Breast epithelium (tissue), 4 donors: Measurements from ENCODE around the gene CPEB1. TPM values are rescaled to one million over a fixed set of nuclear protein-coding genes. Genes with fewer than 3 reads are reported as not detected.
A peak's percentile ranks its signal among the peaks of the same experiment; 100 is the strongest.

Experiments
- DNase-seq, 2 donors: peaks; one replicate each; pipeline ENCODE4 v3.0.0-alpha.2; 2019; ENCODE audit warnings: low spot score in 2 of 2
- H3K27ac ChIP-seq, 2 donors: fragments of 200-600 bp; sonication (generic) in 1 of 2; one replicate each; pipeline ENCODE4 v1.5.1; 2016 to 2019; ENCODE audit warnings: mild to moderate bottlenecking in 1 of 2
- H3K27me3 ChIP-seq, 2 donors: fragments of 200-600 bp; sonication (generic) in 1 of 2; one replicate each; pipeline versions ENCODE4 v1.5.1 to v1.6.0; 2017 to 2019; ENCODE audit warnings: control low read depth in 1 of 2, mild to moderate bottlenecking in 1 of 2
- H3K36me3 ChIP-seq: fragments of 200-600 bp; one replicate; pipeline ENCODE4 v1.5.1; 2019
- H3K4me1 ChIP-seq, 2 donors: fragments of 200-600 bp; sonication (generic); one replicate each; pipeline ENCODE4 v1.5.1; 2016 to 2019; ENCODE audit warnings: control low read depth in 1 of 2
- H3K4me3 ChIP-seq, 3 donors: fragments of 200-600 bp; sonication (generic); 1 replicate in 2 of 3; 2 replicates in 1 of 3; pipeline ENCODE4 v1.5.1; 2016 to 2019; ENCODE audit warnings: mild to moderate bottlenecking in 3 of 3, moderate library complexity in 2 of 3
- H3K9me3 ChIP-seq, 2 donors: fragments of 200-600 bp; sonication (generic) in 1 of 2; one replicate each; pipeline ENCODE4 v1.5.1; 2016 to 2019; ENCODE audit warnings: control low read depth in 1 of 2
- CTCF ChIP-seq, 3 donors: fragments of 450-650 bp; IDR thresholded peaks; one replicate each; pipeline ENCODE4 v1.5.1; 2016 to 2017; ENCODE audit warnings: antibody characterized with exemption in 3 of 3, mild to moderate bottlenecking in 3 of 3, moderate library complexity in 3 of 3
- POLR2A ChIP-seq: fragments of 450-650 bp; IDR thresholded peaks from one replicate; pipeline ENCODE4 v1.6.1; 2016; ENCODE audit warnings: antibody characterized with exemption, mild to moderate bottlenecking, moderate library complexity
- POLR2AphosphoS5 ChIP-seq, 3 donors: sonication (generic); formaldehyde crosslinking; IDR thresholded peaks; one replicate each; pipeline ENCODE4 v1.6.1; 2017; ENCODE audit warnings: antibody characterized with exemption in 3 of 3
- intact Hi-C: fragments of 100-400 bp; cut with DNase I; formaldehyde crosslinking; loops from one replicate; pipeline ENCODE4 v1.15.1; 2023; ENCODE audit warnings: low total_unique reads
- total RNA-seq, 3 donors: library from RNA; depleted of rRNA; stranded (reverse); fragments of >200 nt; gene quantifications; one replicate each; pipeline ENCODE4 v1.1.0, GENCODE V29; 2016

CPEB1 gene
- total RNA-seq = 1 to 10 TPM; 2.2 to 6.9 (median 4.6) TPM

- H3K27me3 ChIP-seq = peaks cover 3 to 47% of the 10 kb centered on the region in 2 donors
- H3K9me3 ChIP-seq = no peaks in the 10 kb centered on the region
- peak within 1 kb of the TSS in 1 of 2 donors; percentile 13 for H3K27ac ChIP-seq
- TF ChIP-seq CTCF (IDR thresholded peaks at IDR 0.05) (no peak), POLR2AphosphoS5 (IDR thresholded peaks at IDR 0.05) (peak in 1 of 3 donors; percentile 24)
- H3K4me1 ChIP-seq = no peaks in the 10 kb centered on the region
- no peaks in the 10 kb centered on the region for H3K36me3 ChIP-seq
- peak within 1 kb of the TSS; percentile 54 to 74 (median 56) for H3K4me3 ChIP-seq
- intact Hi-C loops = no loop called here
- DNase-seq = no peak
Observed at GRCh38 chr15:82647045-82647834, at the start of gene CPEB1. TSS of gene CPEB1 (minus strand) at chr15:82647363. CDS start at chr15:82628459, 18,904 bp downstream.

GRCh38 chr15:82692171-82692570, 45.0 kb upstream of the CPEB1 start:
- TF ChIP-seq POLR2A = no peak
- no peak for TF ChIP-seq POLR2AphosphoS5 (IDR thresholded peaks at IDR 0.05)
- no peak for TF ChIP-seq CTCF (IDR thresholded peaks at IDR 0.05)
- Histone ChIP-seq H3K27ac (no peak overlapping the region), H3K27me3 (no peaks in the 10 kb centered on the region), H3K36me3 (no peaks in the 10 kb centered on the region), H3K4me1 (no peaks in the 10 kb centered on the region), H3K4me3 (no peak overlapping the region), H3K9me3 (no peaks in the 10 kb centered on the region)
- no peak for DNase-seq
- intact Hi-C loops = no loop called here

GRCh38 chr15:82689147-82689546, 42.0 kb upstream of the CPEB1 start:
- no peaks in the 10 kb centered on the region for H3K4me1 ChIP-seq
- no peak overlapping the region for H3K27ac ChIP-seq
- no peak for TF ChIP-seq CTCF (IDR thresholded peaks at IDR 0.05)
- TF ChIP-seq POLR2A = no peak
- TF ChIP-seq POLR2AphosphoS5 (IDR thresholded peaks at IDR 0.05) = no peak
- no peaks in the 10 kb centered on the region for H3K9me3 ChIP-seq
- no peaks in the 10 kb centered on the region for H3K27me3 ChIP-seq
- DNase-seq = no peak
- no peak overlapping the region for H3K4me3 ChIP-seq
- H3K36me3 ChIP-seq = no peaks in the 10 kb centered on the region
- intact Hi-C loops = no loop called here

GRCh38 chr15:82688691-82689090, 41.5 kb upstream of the CPEB1 start:
- intact Hi-C loops = no loop called here
- no peak overlapping the region for H3K27ac ChIP-seq
- no peak overlapping the region for H3K4me3 ChIP-seq
- DNase-seq = no peak
- TF ChIP-seq POLR2AphosphoS5 (IDR thresholded peaks at IDR 0.05) (no peak), CTCF (IDR thresholded peaks at IDR 0.05) (no peak), POLR2A (no peak)
- H3K4me1 ChIP-seq = no peaks in the 10 kb centered on the region
- H3K27me3 ChIP-seq = no peaks in the 10 kb centered on the region
- H3K9me3 ChIP-seq = no peaks in the 10 kb centered on the region
- H3K36me3 ChIP-seq = no peaks in the 10 kb centered on the region

GRCh38 chr15:82681371-82681770, 34.2 kb upstream of the CPEB1 start:
- H3K4me3 ChIP-seq = peak overlapping the region in 2 of 3 donors; percentile 72 to 74
- DNase-seq = no peak
- TF ChIP-seq POLR2AphosphoS5 (IDR thresholded peaks at IDR 0.05) (no peak), POLR2A (no peak), CTCF (IDR thresholded peaks at IDR 0.05) (no peak)
- H3K9me3 ChIP-seq = no peaks in the 10 kb centered on the region
- H3K4me1 ChIP-seq = no peaks in the 10 kb centered on the region
- no peak overlapping the region for H3K27ac ChIP-seq
- no peaks in the 10 kb centered on the region for H3K27me3 ChIP-seq
- no peaks in the 10 kb centered on the region for H3K36me3 ChIP-seq
- intact Hi-C loops = no loop called here
